ENCODE results near the gene WIPF3. TPM values are rescaled to one million over a fixed set of nuclear protein-coding genes. Genes with fewer than 3 reads are reported as not detected.

Gene WIPF3
- total RNA-seq, 1 donor from 2014 or later, result 0.23 TPM

DNA sequence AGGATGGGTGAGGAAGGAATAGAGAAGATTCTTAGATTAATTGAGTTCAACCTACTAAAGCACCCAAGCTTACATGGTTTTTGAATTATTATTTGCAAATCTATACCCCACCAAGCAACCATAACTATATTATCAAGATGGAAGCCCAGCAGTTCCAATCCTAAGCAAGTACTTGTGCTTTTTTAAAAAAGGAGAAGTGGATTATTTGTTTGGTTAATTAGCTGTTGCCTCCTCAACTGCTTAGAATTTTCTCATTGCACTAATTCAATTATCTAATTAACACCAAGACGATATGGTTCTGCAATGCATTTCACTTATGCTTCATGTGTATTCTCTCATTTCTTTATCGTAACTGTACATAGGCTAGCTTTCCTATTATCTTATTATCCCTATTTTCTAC lies 27.3 kb upstream of the WIPF3 start:
- TF ChIP-seq, protein P1, sequence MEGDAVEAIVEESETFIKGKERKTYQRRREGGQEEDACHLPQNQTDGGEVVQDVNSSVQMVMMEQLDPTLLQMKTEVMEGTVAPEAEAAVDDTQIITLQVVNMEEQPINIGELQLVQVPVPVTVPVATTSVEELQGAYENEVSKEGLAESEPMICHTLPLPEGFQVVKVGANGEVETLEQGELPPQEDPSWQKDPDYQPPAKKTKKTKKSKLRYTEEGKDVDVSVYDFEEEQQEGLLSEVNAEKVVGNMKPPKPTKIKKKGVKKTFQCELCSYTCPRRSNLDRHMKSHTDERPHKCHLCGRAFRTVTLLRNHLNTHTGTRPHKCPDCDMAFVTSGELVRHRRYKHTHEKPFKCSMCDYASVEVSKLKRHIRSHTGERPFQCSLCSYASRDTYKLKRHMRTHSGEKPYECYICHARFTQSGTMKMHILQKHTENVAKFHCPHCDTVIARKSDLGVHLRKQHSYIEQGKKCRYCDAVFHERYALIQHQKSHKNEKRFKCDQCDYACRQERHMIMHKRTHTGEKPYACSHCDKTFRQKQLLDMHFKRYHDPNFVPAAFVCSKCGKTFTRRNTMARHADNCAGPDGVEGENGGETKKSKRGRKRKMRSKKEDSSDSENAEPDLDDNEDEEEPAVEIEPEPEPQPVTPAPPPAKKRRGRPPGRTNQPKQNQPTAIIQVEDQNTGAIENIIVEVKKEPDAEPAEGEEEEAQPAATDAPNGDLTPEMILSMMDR (conservative IDR thresholded peaks at IDR 0.05; ENCODE audit: low read depth, low read length), result no peak
- H3K4me3 ChIP-seq (ENCODE audit: low read depth, low read length), result no peak overlapping the region
- DNase-seq (ENCODE audit: low read depth), result no peak

DNA sequence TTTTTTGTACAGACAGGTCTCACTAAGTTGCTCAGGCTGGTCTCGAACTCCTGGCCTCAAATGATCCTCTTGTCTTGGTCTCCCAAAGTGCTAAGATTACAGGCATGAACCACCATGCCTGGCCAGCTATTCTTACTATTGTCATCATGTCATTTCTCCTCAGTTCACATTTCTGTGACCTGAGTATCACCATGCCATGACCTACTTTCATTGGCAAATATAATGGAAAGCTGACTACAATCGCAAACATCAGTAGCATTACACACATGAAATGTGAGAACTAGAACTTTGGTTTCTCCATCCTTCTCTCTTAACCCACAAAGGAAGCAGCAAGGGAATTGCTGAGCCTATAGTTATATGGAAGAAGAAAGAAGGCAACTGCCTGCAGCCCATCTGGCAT lies 26.0 kb upstream of the WIPF3 start:
- DNase-seq (ENCODE audit: low read depth), result no peak
- no peak overlapping the region for H3K4me3 ChIP-seq (ENCODE audit: low read depth, low read length)
- TF ChIP-seq, protein P1 (conservative IDR thresholded peaks at IDR 0.05; ENCODE audit: low read depth, low read length), result no peak

DNA sequence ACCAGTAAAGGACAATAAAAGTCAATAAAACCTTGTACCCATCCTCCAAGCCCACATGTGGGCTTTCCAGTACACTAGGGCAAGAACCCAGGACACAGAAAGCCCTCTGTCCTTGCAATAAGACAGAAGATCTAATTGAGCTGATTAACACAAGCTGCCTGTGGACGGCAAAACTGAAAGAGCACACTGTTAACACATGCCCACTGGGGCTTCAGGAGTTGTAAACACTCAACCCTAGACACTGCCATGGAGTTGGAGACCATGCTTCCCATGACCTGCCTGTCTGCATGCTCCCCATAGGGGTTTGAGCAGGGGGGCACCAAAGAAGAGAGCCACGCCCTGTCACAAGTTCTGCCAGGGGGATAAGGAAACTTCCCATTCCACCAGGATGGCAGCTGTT lies 22.6 kb upstream of the WIPF3 start:
- TF ChIP-seq, protein P1 (conservative IDR thresholded peaks at IDR 0.05; ENCODE audit: low read depth, low read length), result no peak
- DNase-seq (ENCODE audit: low read depth), result no peak

DNA sequence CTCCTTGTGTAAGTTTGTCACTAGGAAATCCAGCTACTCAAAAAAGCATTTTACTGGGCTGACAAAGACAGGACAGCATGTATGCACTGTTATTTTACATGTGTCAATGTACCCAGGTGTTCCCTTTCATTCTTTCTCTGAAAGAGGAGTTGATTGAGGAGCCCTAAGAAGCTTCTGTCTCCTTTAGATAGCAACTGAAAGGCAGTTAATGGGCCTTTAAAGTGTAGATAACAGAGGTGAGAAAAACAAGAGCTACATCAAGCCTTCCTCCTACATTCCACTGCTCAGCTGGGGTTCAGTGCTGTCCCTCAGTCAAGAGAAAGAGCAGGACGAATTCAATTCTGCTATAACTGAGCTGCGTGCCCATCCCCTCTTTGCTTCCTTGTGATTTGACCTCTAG lies 12.8 kb upstream of the WIPF3 start:
- TF ChIP-seq, protein P1 (conservative IDR thresholded peaks at IDR 0.05; ENCODE audit: low read depth, low read length), result no peak
- DNase-seq (ENCODE audit: low read depth), result no peak
- no peak overlapping the region for H3K4me3 ChIP-seq (ENCODE audit: low read depth, low read length)

More for the DNA sequence above, 22.6 kb upstream of the WIPF3 start:
- H3K4me3 ChIP-seq (ENCODE audit: low read depth, low read length), result no peak overlapping the region

DNA sequence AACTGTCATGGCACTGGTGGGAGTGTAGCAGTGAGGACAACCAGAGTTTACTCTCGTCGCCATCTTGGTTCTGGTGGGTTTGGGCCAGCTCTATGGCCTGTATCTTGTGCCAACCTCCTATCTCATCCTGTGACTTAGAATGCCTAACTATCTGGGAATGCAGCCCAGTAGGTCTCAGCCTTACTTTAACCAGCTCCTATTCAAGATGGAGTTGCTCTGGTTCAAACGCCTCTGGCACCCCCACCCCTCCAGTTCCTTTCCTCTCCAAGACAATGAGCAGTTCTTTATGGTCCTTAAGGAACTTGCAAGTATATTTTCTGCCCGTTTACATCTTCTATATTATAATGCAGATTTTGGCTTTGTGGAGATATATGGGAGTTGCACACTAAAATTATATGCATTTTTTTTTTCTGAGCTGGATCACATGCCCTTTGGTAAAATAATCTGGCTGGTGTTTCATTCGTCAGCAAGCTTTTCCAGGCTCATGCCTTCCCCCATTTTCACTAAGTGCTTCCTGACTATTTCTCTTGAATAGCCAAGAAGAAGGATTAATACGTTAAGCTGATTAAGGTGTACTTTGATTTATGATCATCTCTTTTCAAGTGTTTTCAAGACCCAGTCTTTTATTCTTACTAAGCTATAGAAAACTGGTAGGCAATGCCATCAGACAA lies 11.2 kb upstream of the WIPF3 start:
- TF ChIP-seq, protein P1 (conservative IDR thresholded peaks at IDR 0.05; ENCODE audit: low read depth, low read length), result no peak
- no peak for DNase-seq (ENCODE audit: low read depth)
- H3K4me3 ChIP-seq (ENCODE audit: low read depth, low read length), result no peak overlapping the region

DNA sequence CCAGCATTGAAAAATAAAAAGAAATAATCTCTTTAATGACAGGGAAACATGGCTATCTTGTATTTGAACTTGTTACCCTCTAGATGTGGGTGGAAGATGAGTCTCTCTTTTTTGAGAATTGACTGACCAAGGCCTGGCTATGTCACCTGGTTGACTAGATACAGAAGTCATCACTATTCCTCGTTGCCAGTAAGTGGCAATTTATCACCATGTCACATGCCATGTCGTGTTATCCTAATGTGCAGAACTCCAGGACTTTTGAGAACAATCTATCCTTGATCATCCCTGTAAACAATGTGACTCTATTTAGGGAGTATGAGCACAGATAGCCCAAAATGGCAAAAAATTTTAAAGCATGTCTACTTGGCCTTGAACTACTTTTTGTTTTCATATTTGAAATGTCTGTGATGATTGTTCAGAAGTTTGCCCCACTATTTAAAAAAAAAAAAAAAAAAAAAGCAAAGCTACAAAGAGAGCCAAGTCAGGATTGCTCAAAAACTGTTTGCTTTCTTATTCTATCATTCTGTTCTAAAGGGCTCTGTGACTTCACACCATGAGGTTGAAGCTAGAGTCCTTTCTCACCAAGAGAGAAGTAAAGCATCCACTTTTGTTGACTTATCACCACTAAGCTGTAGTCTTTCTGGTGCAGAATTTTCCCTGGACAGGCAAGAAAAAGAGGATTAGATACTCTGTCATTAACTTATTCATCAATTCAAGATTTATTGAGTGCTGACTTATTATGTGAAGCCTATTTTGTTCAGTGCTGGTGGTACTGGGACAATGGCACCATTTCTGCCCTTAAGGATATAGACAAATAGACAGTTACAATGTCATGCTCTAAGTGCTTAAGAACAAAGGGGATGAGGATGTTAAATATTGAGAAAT lies 10.4 kb upstream of the WIPF3 start:
- no peak overlapping the region for H3K4me3 ChIP-seq (ENCODE audit: low read depth, low read length)
- DNase-seq (ENCODE audit: low read depth), result no peak
- TF ChIP-seq, protein P1 (conservative IDR thresholded peaks at IDR 0.05; ENCODE audit: low read depth, low read length), result no peak
